Measurements from ENCODE around the gene TRMU.
"Not testable (repeated sequence)": the region's sequence is repeated elsewhere in the genome, so short reads cannot be mapped to it uniquely, and the experiment has no call there.

Gene TRMU

GRCh38 chr22:46399251-46400024 is 63.9 kb downstream of the TRMU start:
- no peak for FAIRE-seq
- TF ChIP-seq POLR2AphosphoS5 (IDR thresholded peaks at IDR 0.05; ENCODE audit: low read depth, low read length) = no peak
- TF ChIP-seq POLR2A (IDR thresholded peaks at IDR 0.05; ENCODE audit: low read depth, low read length) = no peak
- TF ChIP-seq TAF1 (IDR thresholded peaks at IDR 0.05; ENCODE audit: borderline replicate concordance, low read depth, low read length) = no peak
- no peak for DNase-seq (ENCODE audit: insufficient read length)

- FAIRE-seq (no peak), DNase-seq (ENCODE audit: insufficient read length) (no peak)
- no peak for TF ChIP-seq POLR2AphosphoS5 (IDR thresholded peaks at IDR 0.05; ENCODE audit: low read depth, low read length)
- TF ChIP-seq POLR2A (IDR thresholded peaks at IDR 0.05; ENCODE audit: low read depth, low read length) = no peak
- TF ChIP-seq TAF1 (IDR thresholded peaks at IDR 0.05; ENCODE audit: borderline replicate concordance, low read depth, low read length) = no peak
Measured at GRCh38 chr22:46401370-46401769, 65.9 kb downstream of the TRMU start.

DNA sequence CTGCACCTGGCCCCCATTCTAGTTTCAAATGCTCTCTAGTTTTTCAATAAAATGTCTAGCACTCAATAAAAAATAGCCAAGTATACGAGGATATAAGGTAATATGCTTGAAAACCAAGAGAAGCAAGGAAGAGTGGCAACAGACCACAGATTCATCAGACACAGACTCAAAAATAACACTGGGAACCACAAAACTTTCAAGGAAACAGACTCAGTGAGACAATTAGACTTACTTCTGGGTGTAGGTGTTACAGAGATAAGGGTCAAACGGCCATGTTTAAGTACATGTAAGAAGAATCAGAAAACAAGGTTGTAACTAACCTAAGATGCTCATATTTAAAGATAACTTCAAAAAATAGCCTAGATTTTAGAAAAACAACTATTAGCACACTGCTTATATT is 67.0 kb downstream of the TRMU start:
- no peak for DNase-seq (ENCODE audit: insufficient read length)
- no peak for FAIRE-seq
- TF ChIP-seq POLR2A (IDR thresholded peaks at IDR 0.05; ENCODE audit: low read depth, low read length) = no peak
- TF ChIP-seq TAF1 (IDR thresholded peaks at IDR 0.05; ENCODE audit: borderline replicate concordance, low read depth, low read length) = no peak
- no peak for TF ChIP-seq POLR2AphosphoS5 (IDR thresholded peaks at IDR 0.05; ENCODE audit: low read depth, low read length)

- not testable (repeated sequence) for FAIRE-seq; DNase-seq (ENCODE audit: insufficient read length)
Measured at GRCh38 chr22:46403880-46404279, 68.4 kb downstream of the TRMU start.

GRCh38 chr22:46405901-46406300 is 70.4 kb downstream of the TRMU start:
- no peak for FAIRE-seq
- DNase-seq (ENCODE audit: insufficient read length) = no peak

DNA sequence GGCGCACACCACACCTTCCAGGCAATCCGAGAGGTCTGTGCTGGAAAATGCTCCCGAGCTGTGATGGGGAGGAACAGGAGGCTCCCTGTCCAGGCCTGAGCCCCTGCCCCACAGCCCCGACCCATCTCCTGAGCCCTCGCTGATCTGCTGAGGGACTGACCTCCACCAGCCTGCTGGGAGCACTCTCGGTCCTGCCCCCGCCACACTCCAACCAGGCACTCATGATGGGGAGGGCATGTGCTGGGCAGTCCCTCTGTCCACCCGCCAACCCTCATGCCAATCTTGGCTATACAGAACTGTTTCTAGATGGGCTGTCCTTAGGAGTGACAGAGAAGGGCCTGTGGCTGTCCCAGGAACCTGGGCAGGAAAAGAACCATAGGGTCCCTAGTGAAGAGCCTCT is 70.8 kb downstream of the TRMU start:
- FAIRE-seq (no peak), DNase-seq (ENCODE audit: insufficient read length) (no peak)
- no peak for TF ChIP-seq TAF1 (IDR thresholded peaks at IDR 0.05; ENCODE audit: borderline replicate concordance, low read depth, low read length)
- TF ChIP-seq POLR2A (IDR thresholded peaks at IDR 0.05; ENCODE audit: low read depth, low read length) = no peak
- no peak for TF ChIP-seq POLR2AphosphoS5 (IDR thresholded peaks at IDR 0.05; ENCODE audit: low read depth, low read length)

More at GRCh38 chr22:46405901-46406300, 70.4 kb downstream of the TRMU start:
- TF ChIP-seq TAF1 (IDR thresholded peaks at IDR 0.05; ENCODE audit: borderline replicate concordance, low read depth, low read length) = no peak
- no peak for TF ChIP-seq POLR2A (IDR thresholded peaks at IDR 0.05; ENCODE audit: low read depth, low read length)
- TF ChIP-seq POLR2AphosphoS5 (IDR thresholded peaks at IDR 0.05; ENCODE audit: low read depth, low read length) = no peak

DNA sequence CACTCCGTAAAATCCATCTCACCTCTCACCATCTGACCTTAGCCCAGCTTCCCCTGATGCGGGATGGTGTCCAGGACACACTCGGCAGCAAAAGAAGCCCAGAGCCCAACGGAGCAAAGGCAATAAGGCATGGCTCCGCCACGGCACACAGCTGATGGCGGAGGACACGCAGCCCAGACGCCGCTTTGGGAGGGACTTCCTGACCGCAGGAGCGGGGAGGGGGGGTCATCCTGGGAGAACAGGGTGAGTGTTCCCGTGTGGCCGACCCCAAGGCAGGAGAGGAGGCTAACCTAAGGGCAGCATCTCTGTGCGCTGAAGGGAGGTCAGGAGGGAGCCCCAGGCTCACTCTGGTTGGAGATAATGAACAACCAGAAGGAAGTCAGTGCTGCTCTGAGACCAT is 71.3 kb downstream of the TRMU start:
- TF ChIP-seq POLR2AphosphoS5 (IDR thresholded peaks at IDR 0.05; ENCODE audit: low read depth, low read length) = no peak
- no peak for TF ChIP-seq POLR2A (IDR thresholded peaks at IDR 0.05; ENCODE audit: low read depth, low read length)
- TF ChIP-seq TAF1 (IDR thresholded peaks at IDR 0.05; ENCODE audit: borderline replicate concordance, low read depth, low read length) = no peak
- FAIRE-seq = no peak
- no peak for DNase-seq (ENCODE audit: insufficient read length)
